ENCODE results near the gene ZNF169.
"Not testable (repeated sequence)": the region's sequence is repeated elsewhere in the genome, so short reads cannot be mapped to it uniquely, and the experiment has no call there.

DNA sequence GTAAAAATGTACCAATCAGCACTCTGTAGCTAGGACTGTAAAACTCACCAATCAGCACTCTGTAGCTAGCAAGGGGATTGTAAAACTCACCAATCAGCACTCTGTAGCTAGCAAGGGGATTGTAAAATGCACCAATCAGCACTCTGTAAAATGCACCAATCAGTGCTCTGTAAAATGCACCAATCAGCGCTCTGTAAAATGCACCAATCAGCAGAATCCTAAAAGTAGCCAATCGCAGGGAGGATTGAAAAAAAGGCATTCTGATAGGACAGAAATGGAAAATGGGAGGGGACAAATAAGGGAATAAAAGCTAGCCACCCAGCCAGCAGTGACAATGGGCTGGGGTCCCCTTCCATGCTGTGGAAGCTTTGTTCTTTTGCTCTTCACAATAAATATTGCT, 33.7 kb upstream of the ZNF169 start:
- TF ChIP-seq, protein P1, sequence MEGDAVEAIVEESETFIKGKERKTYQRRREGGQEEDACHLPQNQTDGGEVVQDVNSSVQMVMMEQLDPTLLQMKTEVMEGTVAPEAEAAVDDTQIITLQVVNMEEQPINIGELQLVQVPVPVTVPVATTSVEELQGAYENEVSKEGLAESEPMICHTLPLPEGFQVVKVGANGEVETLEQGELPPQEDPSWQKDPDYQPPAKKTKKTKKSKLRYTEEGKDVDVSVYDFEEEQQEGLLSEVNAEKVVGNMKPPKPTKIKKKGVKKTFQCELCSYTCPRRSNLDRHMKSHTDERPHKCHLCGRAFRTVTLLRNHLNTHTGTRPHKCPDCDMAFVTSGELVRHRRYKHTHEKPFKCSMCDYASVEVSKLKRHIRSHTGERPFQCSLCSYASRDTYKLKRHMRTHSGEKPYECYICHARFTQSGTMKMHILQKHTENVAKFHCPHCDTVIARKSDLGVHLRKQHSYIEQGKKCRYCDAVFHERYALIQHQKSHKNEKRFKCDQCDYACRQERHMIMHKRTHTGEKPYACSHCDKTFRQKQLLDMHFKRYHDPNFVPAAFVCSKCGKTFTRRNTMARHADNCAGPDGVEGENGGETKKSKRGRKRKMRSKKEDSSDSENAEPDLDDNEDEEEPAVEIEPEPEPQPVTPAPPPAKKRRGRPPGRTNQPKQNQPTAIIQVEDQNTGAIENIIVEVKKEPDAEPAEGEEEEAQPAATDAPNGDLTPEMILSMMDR (conservative IDR thresholded peaks at IDR 0.05; ENCODE audit: low read length): not testable (repeated sequence)
- not testable (repeated sequence) for TF ChIP-seq EZH2phosphoT487 (IDR thresholded peaks at IDR 0.05; ENCODE audit: borderline replicate concordance)

All from Loucy (cell line).